Stomach (tissue), 4 donors: ENCODE data around the gene ETS2.

Source experiments
- POLR2A ChIP-seq, 4 donors: fragments of 450-650 bp; IDR thresholded peaks; one replicate each; pipeline ENCODE4 v1.6.1; 2016; ENCODE audit warnings: antibody characterized with exemption in 4 of 4, control low read depth in 2 of 4, mild to moderate bottlenecking in 1 of 4, moderate library complexity in 1 of 4
- POLR2AphosphoS5 ChIP-seq, 3 donors: sonication (generic); formaldehyde crosslinking; IDR thresholded peaks; one replicate each; pipeline ENCODE4 v1.6.1; 2016; ENCODE audit warnings: antibody characterized with exemption in 3 of 3

DNA sequence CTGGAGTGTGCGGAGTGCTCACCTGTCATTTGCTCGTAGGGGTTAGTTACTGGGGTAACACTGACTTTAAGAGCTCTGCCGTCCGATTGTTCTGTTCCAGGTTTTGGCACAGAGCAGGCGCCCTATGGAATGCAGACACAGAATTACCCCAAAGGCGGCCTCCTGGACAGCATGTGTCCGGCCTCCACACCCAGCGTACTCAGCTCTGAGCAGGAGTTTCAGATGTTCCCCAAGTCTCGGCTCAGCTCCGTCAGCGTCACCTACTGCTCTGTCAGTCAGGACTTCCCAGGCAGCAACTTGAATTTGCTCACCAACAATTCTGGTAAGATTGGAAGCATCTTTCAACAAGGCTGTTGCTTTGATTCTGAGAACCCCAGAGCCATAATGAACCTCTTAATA is 12.6 kb downstream of the ETS2 start:
- TF ChIP-seq POLR2A (IDR thresholded peaks at IDR 0.05) (no peak), POLR2AphosphoS5 (IDR thresholded peaks at IDR 0.05) (no peak)
